ENCODE data around the gene GALNT10. TPM values are rescaled to one million over a fixed set of nuclear protein-coding genes. Genes with fewer than 3 reads are reported as not detected.

The GALNT10 gene
- total RNA-seq, 1 experiment from 2014 or later: 18.6 TPM

DNA sequence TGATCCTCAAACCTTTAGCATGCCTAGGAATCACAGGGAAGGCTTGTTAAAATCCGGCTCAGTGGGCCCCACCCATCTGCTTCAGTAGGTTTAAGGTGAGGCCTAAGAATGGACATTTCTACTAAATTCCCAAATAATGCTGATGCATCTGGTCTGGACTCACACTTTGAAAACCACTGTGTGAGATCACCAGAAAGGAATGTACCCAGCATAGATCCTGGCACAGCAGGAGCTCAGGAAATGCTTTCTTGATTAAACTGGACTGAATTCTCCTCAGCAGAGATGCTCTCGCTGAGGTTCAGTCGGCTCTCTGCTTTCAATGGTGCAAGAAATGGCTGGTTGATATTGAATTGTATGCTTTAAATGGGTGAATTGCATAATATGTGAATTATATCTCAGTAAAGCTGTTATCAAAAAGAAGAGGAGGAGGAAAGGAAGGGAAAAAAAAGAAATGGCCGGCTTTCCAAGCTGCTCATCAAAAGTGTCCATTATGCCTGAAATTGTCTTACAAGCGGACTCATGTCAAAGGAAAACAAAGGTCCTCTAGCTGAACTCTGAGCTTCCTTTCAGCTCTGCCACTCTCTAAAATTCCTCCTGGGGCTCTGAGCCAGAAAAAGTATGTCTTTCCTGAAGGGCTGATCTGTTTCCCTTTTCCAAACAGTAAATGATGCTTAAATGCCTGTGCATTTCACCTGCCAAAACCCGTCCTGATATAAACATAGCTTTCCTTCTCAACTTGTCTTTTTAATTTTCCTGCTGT lies 177.7 kb downstream of the GALNT10 start:
- Histone ChIP-seq H3K9me3 (replicated peaks) (no peaks in the 10 kb centered on the region), H3K36me3 (no peaks in the 10 kb centered on the region), H3K4me1 (peaks cover 52% of the 10 kb centered on the region), H3K4me3 (no peak overlapping the region), H3K27me3 (no peaks in the 10 kb centered on the region), H3K27ac (peak overlapping the region; percentile 64)
- DNase-seq: peak; percentile 64 to 81

DNA sequence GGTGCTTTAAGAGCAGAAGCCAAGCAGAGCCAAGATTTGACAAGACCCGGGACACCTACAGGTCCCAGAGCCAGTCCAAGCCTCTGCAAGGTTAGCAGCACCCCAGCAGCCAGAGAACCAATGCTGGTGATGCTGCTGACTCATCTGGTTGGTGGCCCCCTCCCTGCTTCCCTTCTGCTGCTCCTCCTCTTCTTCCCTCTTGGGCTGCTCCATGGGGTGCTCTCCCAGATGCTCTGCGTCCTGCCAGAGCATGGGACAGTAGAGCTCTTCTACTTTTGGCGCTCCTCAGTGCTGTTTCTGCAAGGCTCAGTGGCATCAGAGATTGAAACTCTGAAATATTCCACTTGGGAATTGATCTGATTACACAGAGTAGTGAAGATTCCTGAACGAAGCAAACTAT lies 179.1 kb downstream of the GALNT10 start:
- DNase-seq: no peak
- peaks cover 52% of the 10 kb centered on the region for H3K4me1 ChIP-seq
- H3K36me3 ChIP-seq: no peaks in the 10 kb centered on the region
- no peaks in the 10 kb centered on the region for H3K27me3 ChIP-seq
- no peaks in the 10 kb centered on the region for H3K9me3 ChIP-seq (replicated peaks)
- peak overlapping the region; percentile 2; the same call in 1 of the 2 replicates for H3K27ac ChIP-seq
- H3K4me3 ChIP-seq: no peak overlapping the region

DNA sequence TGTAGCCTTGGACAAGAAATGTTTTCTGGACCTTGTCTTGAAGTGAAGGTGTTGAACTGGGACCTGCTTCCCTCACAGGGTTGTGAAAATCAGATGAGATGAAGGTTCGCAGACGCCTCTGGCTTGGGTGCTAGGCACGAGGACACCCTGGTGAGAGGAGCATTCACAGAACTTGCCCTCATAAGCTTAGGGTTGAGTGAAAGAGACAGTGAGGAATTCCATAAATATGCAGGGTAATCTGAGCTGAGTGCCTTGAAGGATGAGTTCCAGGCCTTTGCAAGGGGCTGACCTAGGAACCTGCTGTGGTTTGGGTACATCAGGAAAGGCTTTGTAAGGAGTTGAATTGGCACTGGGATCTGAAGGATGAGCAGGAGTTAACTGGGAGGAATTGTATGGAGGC lies 179.6 kb downstream of the GALNT10 start:
- Histone ChIP-seq H3K36me3 (no peaks in the 10 kb centered on the region), H3K4me1 (peaks cover 52% of the 10 kb centered on the region), H3K27me3 (no peaks in the 10 kb centered on the region), H3K27ac (peak overlapping the region; percentile 2; the same call in 1 of the 2 replicates), H3K4me3 (no peak overlapping the region), H3K9me3 (replicated peaks) (no peaks in the 10 kb centered on the region)
- peak; percentile 16 to 46 for DNase-seq

DNA sequence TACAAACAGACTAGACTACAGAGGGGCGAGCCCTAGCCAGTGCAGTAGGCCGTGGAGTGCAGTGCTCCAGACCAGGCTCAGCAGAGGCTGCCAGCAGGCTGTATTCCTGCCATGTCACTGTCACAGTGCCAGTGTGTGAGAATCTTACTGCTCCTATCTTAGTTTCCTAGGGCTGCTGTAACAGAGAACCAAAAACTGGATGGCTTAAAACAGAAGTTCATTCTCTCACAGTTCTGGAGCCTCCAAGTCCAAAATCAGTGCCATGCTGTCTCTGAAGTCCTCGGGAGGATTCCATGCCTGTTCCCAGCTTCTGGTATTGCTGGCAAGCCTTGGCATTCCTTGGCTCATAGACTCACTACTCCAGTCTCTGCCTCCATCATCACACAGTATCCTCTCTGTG lies 180.3 kb downstream of the GALNT10 start:
- no peak for DNase-seq
- Histone ChIP-seq H3K36me3 (no peaks in the 10 kb centered on the region), H3K4me1 (peaks cover 52% of the 10 kb centered on the region), H3K27ac (no peak overlapping the region), H3K9me3 (replicated peaks) (no peaks in the 10 kb centered on the region), H3K4me3 (no peak overlapping the region), H3K27me3 (no peaks in the 10 kb centered on the region)

DNA sequence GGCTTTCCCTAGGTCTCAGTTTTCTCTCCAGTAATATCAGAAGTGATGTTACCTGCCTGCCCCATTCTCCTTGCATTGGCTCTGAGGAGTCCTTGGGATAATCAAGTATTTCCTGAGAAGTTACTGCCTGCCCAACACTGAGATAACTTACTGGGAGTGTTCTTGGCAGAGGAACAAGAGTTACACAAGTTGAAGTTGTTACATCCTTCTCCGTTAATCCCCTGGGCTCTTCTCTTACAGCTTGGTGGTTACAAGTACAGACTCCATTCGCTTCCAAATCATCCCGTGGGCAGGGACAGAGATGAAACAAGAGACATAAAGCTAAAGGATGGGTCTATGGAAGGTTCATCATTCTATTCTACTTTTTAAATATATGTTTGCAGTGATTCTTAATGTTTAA lies 181.2 kb downstream of the GALNT10 start:
- H3K27ac ChIP-seq: no peak overlapping the region
- DNase-seq: peak in 1 of 2 experiments; percentile 45

DNA sequence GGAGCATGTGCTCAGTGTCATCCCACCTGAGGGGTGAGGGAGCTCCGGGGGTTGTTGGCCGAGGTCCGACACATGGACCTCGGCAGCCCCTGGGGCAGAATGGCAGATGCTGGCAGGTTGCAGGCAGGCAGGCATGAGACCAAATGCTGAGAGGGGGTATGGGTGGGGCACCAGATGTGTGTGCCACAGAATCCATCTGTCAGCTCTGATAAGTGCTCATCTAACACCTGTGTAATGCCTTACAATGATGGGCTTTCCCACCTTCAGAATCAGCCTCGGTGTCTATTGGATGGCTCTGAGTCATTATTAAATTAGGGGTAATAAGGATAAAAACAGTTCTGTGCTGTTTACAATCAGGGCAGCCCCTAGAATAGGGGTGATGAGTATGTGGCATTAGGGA lies 182.1 kb downstream of the GALNT10 start:
- no peak overlapping the region for H3K27ac ChIP-seq
- H3K4me1 ChIP-seq: peaks cover 39% of the 10 kb centered on the region
- DNase-seq: no peak
- H3K9me3 ChIP-seq (replicated peaks): no peaks in the 10 kb centered on the region
- H3K27me3 ChIP-seq: no peaks in the 10 kb centered on the region
- no peak overlapping the region for H3K4me3 ChIP-seq
- peaks cover 3% of the 10 kb centered on the region; the same call in 1 of the 2 replicates for H3K36me3 ChIP-seq

More for the DNA sequence above, 181.2 kb downstream of the GALNT10 start:
- Histone ChIP-seq H3K4me1 (peaks cover 45% of the 10 kb centered on the region), H3K9me3 (replicated peaks) (no peaks in the 10 kb centered on the region), H3K27me3 (no peaks in the 10 kb centered on the region), H3K36me3 (0 out of 2 replicates have a peak, but pooled peaks cover 3% of the 10 kb centered on the region), H3K4me3 (no peak overlapping the region)

DNA sequence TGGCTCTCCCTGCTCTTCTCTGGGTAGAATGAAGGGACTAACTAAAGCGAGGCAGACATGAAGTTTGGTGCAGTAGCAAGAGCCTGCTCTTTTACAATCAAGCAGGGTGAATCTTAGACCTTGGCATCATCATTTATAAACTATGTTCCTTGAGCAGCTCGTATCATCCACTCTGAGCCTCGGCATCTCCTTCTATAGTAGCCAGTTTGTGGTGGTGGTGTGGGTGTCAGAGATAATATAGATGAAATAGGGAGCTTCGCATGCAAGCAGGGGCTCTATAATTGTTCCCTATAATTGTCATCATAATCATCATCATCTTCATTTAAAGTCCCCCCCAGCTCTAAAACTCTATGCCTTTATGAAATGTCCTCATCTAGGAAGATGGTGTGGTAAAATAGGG lies 182.8 kb downstream of the GALNT10 start:
- peaks cover 32% of the 10 kb centered on the region for H3K4me1 ChIP-seq
- H3K9me3 ChIP-seq (replicated peaks): no peaks in the 10 kb centered on the region
- H3K27me3 ChIP-seq: no peaks in the 10 kb centered on the region
- no peak for DNase-seq
- peaks cover 3% of the 10 kb centered on the region; the same call in 1 of the 2 replicates for H3K36me3 ChIP-seq
- H3K4me3 ChIP-seq: no peak overlapping the region
- no peak overlapping the region for H3K27ac ChIP-seq

DNA sequence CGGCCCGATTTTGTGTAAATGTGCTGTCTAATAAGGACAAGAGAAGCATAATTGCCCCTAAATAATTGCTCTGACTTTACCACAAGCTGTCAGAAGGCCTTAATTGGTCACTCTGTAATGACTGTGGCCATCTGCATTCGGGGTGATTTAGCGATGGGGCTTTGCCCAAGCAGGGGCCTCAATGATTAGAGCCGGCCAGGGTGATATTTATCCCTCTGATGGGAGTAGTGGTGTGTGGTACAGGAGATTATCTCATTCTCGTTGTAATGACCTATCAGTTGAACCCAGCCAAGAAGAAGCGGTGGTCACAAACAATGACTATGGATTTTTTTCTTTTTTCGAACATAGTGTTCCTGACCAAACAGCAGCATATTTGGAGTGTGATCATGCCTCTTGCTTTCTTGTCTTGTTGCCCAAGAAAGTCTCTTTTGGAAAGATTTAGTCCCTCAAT lies 183.2 kb downstream of the GALNT10 start:
- H3K27me3 ChIP-seq: no peaks in the 10 kb centered on the region
- DNase-seq: no peak
- H3K4me3 ChIP-seq: no peak overlapping the region
- peaks cover 3% of the 10 kb centered on the region; the same call in 1 of the 2 replicates for H3K36me3 ChIP-seq
- no peak overlapping the region for H3K27ac ChIP-seq
- H3K4me1 ChIP-seq: peaks cover 28% of the 10 kb centered on the region
- no peaks in the 10 kb centered on the region for H3K9me3 ChIP-seq (replicated peaks)

DNA sequence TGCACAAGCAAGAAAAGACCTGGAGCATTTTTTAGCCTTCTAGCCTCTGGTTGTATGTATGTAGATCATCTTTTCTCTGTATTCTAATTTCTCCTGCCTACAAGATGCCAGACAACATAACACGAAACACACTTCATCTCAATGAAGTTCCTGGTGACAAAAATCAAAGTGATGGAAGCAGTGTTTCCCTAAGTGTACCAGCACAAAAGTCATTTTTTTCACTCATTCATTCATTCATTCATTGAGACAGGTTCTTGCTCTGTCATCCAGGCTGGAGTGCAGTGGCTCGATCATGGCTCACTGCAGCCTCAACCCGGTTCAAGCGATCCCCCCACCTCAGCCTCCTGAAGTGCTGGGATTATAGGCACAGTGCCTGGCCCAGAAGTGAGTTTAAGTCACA lies 183.7 kb downstream of the GALNT10 start:
- Histone ChIP-seq H3K27me3 (no peaks in the 10 kb centered on the region), H3K9me3 (replicated peaks) (no peaks in the 10 kb centered on the region), H3K4me1 (peaks cover 23% of the 10 kb centered on the region), H3K4me3 (no peak overlapping the region), H3K36me3 (peaks cover 3% of the 10 kb centered on the region; the same call in 1 of the 2 replicates), H3K27ac (no peak overlapping the region)
- no peak for DNase-seq

DNA sequence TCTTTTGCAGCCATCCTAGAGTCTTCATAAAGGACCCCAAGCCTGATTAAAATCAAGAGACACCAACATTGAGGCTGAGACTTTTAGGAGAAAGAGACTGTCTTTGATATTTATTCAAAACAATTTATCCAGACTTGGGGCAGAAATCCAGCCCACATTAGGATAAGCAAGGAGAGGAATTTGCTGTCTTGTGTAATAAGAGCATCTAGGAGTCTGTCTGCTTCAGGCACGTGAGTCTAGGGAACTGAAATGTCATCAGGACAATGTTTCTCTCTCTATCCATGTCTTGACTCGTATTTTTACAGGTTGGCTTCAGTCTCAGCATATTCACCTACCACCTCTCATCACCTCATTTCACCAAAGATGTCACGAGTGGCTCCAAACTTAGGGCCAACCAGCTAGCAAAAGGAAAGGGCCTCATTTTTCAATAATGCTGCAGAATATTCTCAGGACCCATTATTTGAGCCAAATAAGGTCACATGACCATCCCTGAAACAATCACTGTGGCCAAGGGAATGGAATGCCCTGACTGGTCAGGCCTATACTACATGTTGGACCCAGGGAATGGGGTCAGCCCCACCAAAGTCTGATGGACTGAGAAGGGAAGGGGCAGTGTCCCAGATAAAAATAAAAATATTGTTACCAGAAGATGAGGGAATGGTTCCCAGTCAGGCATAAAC lies 184.9 kb downstream of the GALNT10 start:
- Histone ChIP-seq H3K36me3 (peaks cover 7% of the 10 kb centered on the region), H3K27me3 (no peaks in the 10 kb centered on the region), H3K4me1 (peaks cover 11% of the 10 kb centered on the region), H3K9me3 (replicated peaks) (no peaks in the 10 kb centered on the region), H3K27ac (no peak overlapping the region), H3K4me3 (no peak overlapping the region)
- DNase-seq: no peak

DNA sequence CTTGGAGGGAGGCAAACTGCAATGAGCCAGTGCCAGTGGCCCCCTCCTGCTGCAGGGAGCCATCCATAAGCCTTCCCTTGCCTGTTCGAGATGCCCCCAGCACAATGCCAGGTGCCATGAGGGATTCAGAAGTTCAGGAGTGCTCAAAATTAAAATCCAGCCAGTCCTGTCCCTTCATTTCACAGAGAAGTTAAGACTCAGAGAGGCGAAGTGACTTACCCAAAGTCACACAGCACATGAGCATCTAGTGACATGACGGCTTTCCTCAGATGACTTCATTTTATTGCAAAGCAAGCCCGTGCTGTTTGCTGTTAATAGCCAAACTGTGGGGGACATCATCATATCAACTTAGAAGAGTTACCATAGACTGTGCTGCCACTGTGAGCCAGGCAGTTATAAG lies 185.9 kb downstream of the GALNT10 start:
- no peaks in the 10 kb centered on the region for H3K27me3 ChIP-seq
- no peaks in the 10 kb centered on the region for H3K9me3 ChIP-seq (replicated peaks)
- H3K4me3 ChIP-seq: no peak overlapping the region
- peaks cover 9% of the 10 kb centered on the region for H3K36me3 ChIP-seq
- DNase-seq: no peak
- H3K27ac ChIP-seq: no peak overlapping the region
- peaks cover 4% of the 10 kb centered on the region; the same call in 1 of the 2 replicates for H3K4me1 ChIP-seq

DNA sequence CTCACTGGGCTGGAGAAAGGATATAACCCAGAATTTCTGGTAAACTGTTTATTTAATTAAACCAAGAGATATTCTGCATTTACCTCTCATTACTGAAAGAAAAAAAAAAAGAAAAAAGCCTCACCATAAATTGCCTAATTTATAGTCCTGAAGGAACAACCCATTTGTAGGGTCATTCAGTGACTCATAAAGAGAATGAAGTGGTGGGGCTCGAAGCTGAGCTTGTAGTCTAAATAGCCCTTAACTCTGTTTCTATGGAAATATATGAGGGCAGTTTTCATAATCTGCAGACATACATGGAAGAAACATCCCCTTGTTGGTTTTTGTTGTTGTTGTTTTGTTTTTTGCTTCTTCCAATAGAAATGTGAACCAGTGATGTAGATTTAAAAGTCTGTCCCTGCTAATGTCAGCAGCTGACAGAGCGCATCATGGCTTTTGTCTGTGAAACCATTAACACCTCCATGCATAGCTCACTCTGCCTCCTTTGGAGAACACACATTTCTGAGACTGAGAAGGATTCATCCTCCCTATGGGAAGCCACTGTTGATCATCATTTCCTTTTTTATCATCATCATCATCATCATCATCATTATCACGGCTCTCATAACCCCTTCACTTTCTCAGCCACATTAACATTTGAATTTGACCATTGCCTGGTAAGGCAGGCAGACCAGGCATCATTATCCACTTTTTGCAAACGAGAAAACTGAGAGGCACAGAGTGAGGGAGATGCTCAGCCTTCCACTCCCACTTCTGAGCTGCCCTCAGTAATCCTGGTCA lies 187.4 kb downstream of the GALNT10 start:
- no peaks in the 10 kb centered on the region for H3K4me1 ChIP-seq
- no peak for DNase-seq
- H3K4me3 ChIP-seq: no peak overlapping the region
- peaks cover 12% of the 10 kb centered on the region for H3K36me3 ChIP-seq
- H3K27me3 ChIP-seq: no peaks in the 10 kb centered on the region
- no peak overlapping the region for H3K27ac ChIP-seq
- H3K9me3 ChIP-seq (replicated peaks): no peaks in the 10 kb centered on the region

DNA sequence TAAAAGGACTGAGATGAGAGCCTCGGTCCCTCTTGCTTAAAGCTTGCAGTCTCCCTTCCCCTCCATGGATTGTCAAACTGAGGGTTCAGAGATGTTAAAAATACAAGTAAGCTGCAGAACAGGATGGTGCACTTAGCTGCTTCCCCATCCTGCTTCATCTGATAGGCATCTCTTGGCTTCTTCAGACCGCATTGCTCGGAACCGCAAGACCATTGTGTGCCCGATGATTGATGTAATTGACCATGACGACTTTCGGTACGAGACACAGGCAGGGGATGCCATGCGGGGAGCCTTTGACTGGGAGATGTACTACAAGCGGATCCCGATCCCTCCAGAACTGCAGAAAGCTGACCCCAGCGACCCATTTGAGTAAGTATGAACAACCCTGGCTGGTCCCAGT lies 189.7 kb downstream of the GALNT10 start:
- Histone ChIP-seq H3K27ac (no peak overlapping the region), H3K4me1 (no peaks in the 10 kb centered on the region), H3K27me3 (no peaks in the 10 kb centered on the region), H3K4me3 (no peak overlapping the region), H3K9me3 (replicated peaks) (no peaks in the 10 kb centered on the region), H3K36me3 (peaks cover 16% of the 10 kb centered on the region)
- no peak for DNase-seq

DNA sequence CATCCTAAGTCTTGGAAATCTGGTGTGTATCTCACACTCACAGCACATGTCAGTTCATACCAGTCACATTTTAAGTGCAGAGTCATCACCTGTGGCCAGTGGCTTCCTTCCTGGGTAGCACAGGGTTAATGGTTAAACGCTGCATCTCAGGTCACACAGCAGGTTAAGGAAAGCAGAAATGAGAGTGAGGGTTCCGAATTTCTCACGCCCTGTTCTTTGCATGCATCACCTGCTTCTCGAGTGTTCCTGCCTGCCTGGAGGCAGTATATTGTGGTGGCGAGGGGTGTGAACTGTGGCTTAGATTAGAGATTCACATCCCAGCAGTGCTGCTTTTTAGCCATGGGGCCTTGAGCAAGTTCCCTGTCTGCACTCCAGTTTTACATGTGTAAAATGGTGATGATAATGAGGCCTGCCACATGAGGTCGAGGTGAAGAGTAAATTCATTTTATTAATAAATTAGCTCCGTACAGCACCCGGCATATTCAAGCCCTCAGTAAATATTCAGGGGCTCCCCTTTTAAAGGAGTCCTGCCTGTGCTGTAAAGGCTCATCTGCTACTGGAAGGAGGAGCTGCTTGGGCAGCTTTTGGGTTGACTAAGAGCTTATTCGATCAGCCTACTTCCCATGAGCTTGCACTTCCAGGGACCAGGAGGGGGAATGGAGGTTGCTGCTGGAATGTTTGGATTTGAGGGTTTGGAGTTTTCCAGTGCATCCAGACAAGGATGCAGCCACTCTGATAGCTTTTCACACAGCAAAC lies 194.1 kb downstream of the GALNT10 start:
- Histone ChIP-seq H3K36me3 (peaks cover 13% of the 10 kb centered on the region), H3K27me3 (no peaks in the 10 kb centered on the region)

More for the DNA sequence above, 194.1 kb downstream of the GALNT10 start:
- Histone ChIP-seq H3K4me1 (no peaks in the 10 kb centered on the region), H3K4me3 (no peak overlapping the region), H3K9me3 (replicated peaks) (no peaks in the 10 kb centered on the region), H3K27ac (no peak overlapping the region)
- no peak for DNase-seq
